B cell (primary cell): Measurements from ENCODE around the gene EVC. TPM values are rescaled to one million over a fixed set of nuclear protein-coding genes. Genes with fewer than 3 reads are reported as not detected.
"Not testable (repeated sequence)": the region's sequence is repeated elsewhere in the genome, so short reads cannot be mapped to it uniquely, and the experiment has no call there.

Experiments
- ATAC-seq: fragments of 200-7000 bp; cut with Tn5 transposase; one replicate; pipeline ENCODE4 v1.10.0; 2021; ENCODE audit warnings: low read depth, mild to moderate bottlenecking, moderate number of reproducible peaks, moderate library complexity
- CTCF ChIA-PET: fragments of 350-600 bp; sonication (Branson Sonifier 250); formaldehyde crosslinking; loops from one replicate; lab custom pipeline; 2021; ENCODE audit warnings: antibody characterized with exemption, inconsistent platforms; lab: Charles Lee
- POLR2A ChIA-PET: fragments of 350-600 bp; sonication (Branson Sonifier 250); formaldehyde crosslinking; loops from one replicate; lab custom pipeline; 2021; ENCODE audit warnings: antibody characterized with exemption; lab: Charles Lee
- DNase-seq: peaks from one replicate; pipeline ENCODE4 v3.0.0; 2013
- H2AFZ ChIP-seq: 2 replicates; pipeline ENCODE4 v1.6.1; 2012; ENCODE audit warnings: mild to moderate bottlenecking, low read depth, low read length; ENCODE audit not compliant: insufficient read depth, poor library complexity, severe bottlenecking
- H3K27ac ChIP-seq, 2 donors: 1 replicate in 1 of 2; 2 replicates in 1 of 2; pipeline ENCODE4 v1.5.1; 2012 to 2013; ENCODE audit warnings: low read length in 2 of 2, mild to moderate bottlenecking in 2 of 2, moderate library complexity in 1 of 2
- H3K27me3 ChIP-seq, 4 experiments: fragments of 200-600 bp in 1 of 4; sonication (generic) in 1 of 4; replicated peaks in 1 of 4; 1 replicate in 2 of 4; 2 replicates in 2 of 4; pipeline versions ENCODE4 v1.6.1 to v1.7.0; 2013 to 2016; ENCODE audit warnings: low read length in 3 of 4, mild to moderate bottlenecking in 2 of 4, mixed read lengths in 1 of 4, moderate library complexity in 1 of 4; ENCODE audit not compliant: insufficient read depth in 4 of 4, control insufficient read depth in 3 of 4; ENCODE audit errors: control extremely low read depth in 1 of 4
- H3K36me3 ChIP-seq, 2 experiments: replicated peaks in 1 of 2; 1 replicate in 1 of 2; 2 replicates in 1 of 2; pipeline versions ENCODE4 v1.6.1 to v1.7.1; 2013; ENCODE audit warnings: low read length in 1 of 2; ENCODE audit not compliant: insufficient read depth in 2 of 2, control insufficient read depth in 1 of 2; ENCODE audit errors: control extremely low read depth in 1 of 2, extremely low read depth in 1 of 2
- H3K4me1 ChIP-seq, 2 donors: fragments of 200-600 bp in 1 of 2; sonication (generic) in 1 of 2; 1 replicate in 1 of 2; 2 replicates in 1 of 2; pipeline versions ENCODE4 v1.5.1 to v1.6.1; 2013 to 2017; ENCODE audit warnings: low read length in 2 of 2; ENCODE audit not compliant: control insufficient read depth in 2 of 2, insufficient read depth in 2 of 2
- H3K4me2 ChIP-seq: replicated peaks from 2 replicates; pipeline ENCODE3; 2012; ENCODE audit warnings: mild to moderate bottlenecking, low read depth, low read length; ENCODE audit not compliant: poor library complexity, severe bottlenecking
- H3K4me3 ChIP-seq, 5 experiments: fragments of 200-600 bp in 1 of 5; sonication (generic) in 1 of 5; 1 replicate in 3 of 5; 2 replicates in 2 of 5; pipeline versions ENCODE4 v1.5.1 to v1.7.0; 2011 to 2016; ENCODE audit warnings: low read length in 4 of 5, mild to moderate bottlenecking in 4 of 5, low read depth in 2 of 5, control low read depth in 1 of 5, moderate library complexity in 1 of 5; ENCODE audit not compliant: insufficient read depth in 1 of 5; ENCODE audit errors: control extremely low read depth in 1 of 5, extremely low read depth in 1 of 5
- H3K79me2 ChIP-seq: fragments of 200-600 bp; sonication (generic); one replicate; pipeline ENCODE4 v1.6.0; 2016; ENCODE audit warnings: low read length; ENCODE audit not compliant: control insufficient read depth, insufficient read depth
- H3K9ac ChIP-seq: fragments of 200-600 bp; sonication (generic); 2 replicates; pipeline ENCODE4 v1.6.1; 2017; ENCODE audit warnings: mild to moderate bottlenecking, low read length, moderate library complexity
- H3K9me3 ChIP-seq, 3 donors: one replicate each; pipeline versions ENCODE4 v1.6.1 to v1.7.1; 2013; ENCODE audit warnings: low read length in 2 of 3; ENCODE audit not compliant: control insufficient read depth in 2 of 3, insufficient read depth in 1 of 3; ENCODE audit errors: control extremely low read depth in 1 of 3
- H4K20me1 ChIP-seq: 2 replicates; pipeline ENCODE4 v1.6.0; 2012; ENCODE audit warnings: mild to moderate bottlenecking, low read length; ENCODE audit not compliant: insufficient read depth, control insufficient read depth, poor library complexity, severe bottlenecking
- H3K27ac Mint-ChIP-seq: one replicate; pipeline ENCODE4 v1.8.0; 2021; ENCODE audit warnings: mixed read lengths
- H3K27me3 Mint-ChIP-seq: one replicate; pipeline ENCODE4 v1.8.0; 2021; ENCODE audit warnings: mixed read lengths
- H3K4me1 Mint-ChIP-seq: one replicate; pipeline ENCODE4 v1.8.0; 2021; ENCODE audit warnings: mixed read lengths
- H3K4me3 Mint-ChIP-seq: one replicate; pipeline ENCODE4 v1.8.0; 2021; ENCODE audit warnings: mixed read lengths
- H3K9me3 Mint-ChIP-seq: one replicate; pipeline ENCODE4 v1.8.0; 2022; ENCODE audit warnings: mixed read lengths; ENCODE audit not compliant: insufficient read depth
- CTCF ChIP-seq: fragments of 200-600 bp; IDR thresholded peaks from one replicate; pipeline ENCODE4 v1.8.0; 2022; ENCODE audit warnings: antibody characterized with exemption, mild to moderate bottlenecking
- EZH2 ChIP-seq: IDR thresholded peaks from 2 replicates; pipeline ENCODE4 v1.6.1; 2012; ENCODE audit warnings: borderline replicate concordance, low read depth, mild to moderate bottlenecking, moderate library complexity, low read length; ENCODE audit not compliant: insufficient read depth, poor library complexity, severe bottlenecking
- WGBS: methylation state at CpG from one replicate; pipeline ENCODE4 v1.1.5; 2013; ENCODE audit warnings: missing lambda C conversion rate; ENCODE audit not compliant: insufficient coverage; 5-methylcytosine and 5-hydroxymethylcytosine counted together
- intact Hi-C: fragments of 100-400 bp; cut with micrococcal nuclease; formaldehyde crosslinking; loops from one replicate; pipeline ENCODE4 v1.10.0; 2022
- polyA plus RNA-seq: library from polyadenylated mRNA; depleted of rRNA; stranded (reverse); fragments of >200 nt; gene quantifications from 2 replicates; pipeline ENCODE4 v1.2.3, GENCODE V29; 2012
- total RNA-seq, 2 donors: library from RNA; stranded (reverse); fragments of 120-200 nt in 1 of 2; gene quantifications; 1 replicate in 1 of 2; 2 replicates in 1 of 2; pipeline versions ENCODE4 v1.2.3 to v1.2.4, GENCODE V29; 2013 to 2022

Gene EVC
- total and polyA plus RNA-seq, 2 donors (not counting 1 experiment from before 2014, with no cell fraction given): 1.5 TPM; not detected in 1

DNA sequence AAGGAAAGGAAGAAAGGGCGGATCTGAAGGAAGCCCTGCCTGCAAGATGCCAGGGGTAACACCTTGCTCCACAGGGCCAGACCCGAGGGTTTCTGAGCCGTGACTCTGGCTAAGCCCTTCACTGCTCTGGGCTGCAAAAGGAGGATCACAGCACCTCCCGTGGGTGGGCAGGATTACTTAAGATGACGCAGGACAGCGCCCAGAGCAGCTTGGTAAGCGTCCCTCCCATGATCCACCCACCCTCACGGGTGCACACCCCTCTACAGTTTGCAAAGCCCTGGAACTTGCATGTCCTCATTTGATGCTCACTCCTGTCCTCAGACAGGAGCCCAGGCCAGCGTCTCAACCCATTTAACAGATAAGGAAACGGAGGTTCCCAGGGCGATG is 117.0 kb downstream of the EVC start:
- WGBS: 78% methylated on average over 10 of the region's 11 CpGs
- DNase-seq (no peak), ATAC-seq (no peak)
- no peak overlapping the region for H2AFZ ChIP-seq
- peaks cover 9% of the 10 kb centered on the region for H3K27me3 Mint-ChIP-seq
- no peaks in the 10 kb centered on the region for H3K9me3 ChIP-seq
- H3K36me3 ChIP-seq: no peaks in the 10 kb centered on the region
- H3K4me1 Mint-ChIP-seq: peaks cover 2% of the 10 kb centered on the region
- intact Hi-C loops: no loop called here
- ChIA-PET CTCF (no interaction called here), POLR2A (no interaction called here)
- no peak overlapping the region for H3K4me3 Mint-ChIP-seq
- H3K9me3 Mint-ChIP-seq: no peaks in the 10 kb centered on the region
- H3K27ac ChIP-seq: no peak overlapping the region
- H3K4me2 ChIP-seq: no peak overlapping the region
- H4K20me1 ChIP-seq: no peaks in the 10 kb centered on the region
- no peaks in the 10 kb centered on the region for H3K79me2 ChIP-seq
- H3K27me3 ChIP-seq: no peaks in the 10 kb centered on the region
- no peak overlapping the region for H3K9ac ChIP-seq
- H3K4me1 ChIP-seq: no peaks in the 10 kb centered on the region
- no peak overlapping the region for H3K4me3 ChIP-seq
- H3K27ac Mint-ChIP-seq: no peak overlapping the region
- no peak for TF ChIP-seq EZH2
- TF ChIP-seq CTCF: no peak

GRCh38 chr4:5836943-5837342 is 125.9 kb downstream of the EVC start:
- H3K36me3 ChIP-seq: no peaks in the 10 kb centered on the region
- no peak overlapping the region for H3K9ac ChIP-seq
- ChIA-PET POLR2A (no interaction called here), CTCF (no interaction called here)
- Mint-ChIP-seq H3K27ac (no peak overlapping the region), H3K4me1 (no peaks in the 10 kb centered on the region), H3K4me3 (no peak overlapping the region), H3K27me3 (no peaks in the 10 kb centered on the region), H3K9me3 (no peaks in the 10 kb centered on the region)
- H2AFZ ChIP-seq: no peak overlapping the region
- DNase-seq: no peak
- no peaks in the 10 kb centered on the region for H3K27me3 ChIP-seq
- WGBS: 54% methylated on average over 3 of the region's 3 CpGs
- TF ChIP-seq EZH2: no peak
- no peak for TF ChIP-seq CTCF
- intact Hi-C loops: no loop called here
- no peaks in the 10 kb centered on the region for H3K79me2 ChIP-seq
- no peaks in the 10 kb centered on the region for H3K9me3 ChIP-seq
- no peak for ATAC-seq
- no peaks in the 10 kb centered on the region for H4K20me1 ChIP-seq
- no peak overlapping the region for H3K27ac ChIP-seq
- H3K4me3 ChIP-seq: no peak overlapping the region
- no peak overlapping the region for H3K4me2 ChIP-seq
- H3K4me1 ChIP-seq: no peaks in the 10 kb centered on the region

GRCh38 chr4:5837483-5837882 is 126.5 kb downstream of the EVC start:
- H3K9me3 Mint-ChIP-seq, intact Hi-C loops, H3K9me3 ChIP-seq, H3K36me3 ChIP-seq, H3K27me3 ChIP-seq, H3K4me1 ChIP-seq, H4K20me1 ChIP-seq, H3K79me2 ChIP-seq, POLR2A ChIA-PET, H3K4me3 ChIP-seq, CTCF ChIA-PET, H2AFZ ChIP-seq, H3K27ac Mint-ChIP-seq, H3K9ac ChIP-seq, ATAC-seq, H3K4me3 Mint-ChIP-seq, H3K4me2 ChIP-seq, H3K4me1 Mint-ChIP-seq, DNase-seq, H3K27me3 Mint-ChIP-seq, H3K27ac ChIP-seq: not testable (repeated sequence)
- 64% methylated on average over 2 of the region's 6 CpGs for WGBS
